Stimulated activated effector memory CD8-positive, alpha-beta T cell treated with anti-CD3 and anti-CD28 coated beads, Interleukin-12 subunit alpha, Interleukin-12 subunit beta, amount 100 ng/mL, for 72 hours (primary cell): Measurements from ENCODE around the gene WDR45B.
"Not testable (repeated sequence)": the region's sequence is repeated elsewhere in the genome, so short reads cannot be mapped to it uniquely, and the experiment has no call there.

Source experiments
- ATAC-seq: fragments of 150-1000 bp; cut with Tn5 transposase; 2 replicates; pipeline ENCODE4 v1.10.0; 2021
- DNase-seq, 2 donors: peaks; one replicate each; pipeline ENCODE4 v3.0.0; 2021 to 2022; ENCODE audit warnings: low spot score in 2 of 2
- H3K27ac Mint-ChIP-seq: one replicate; pipeline ENCODE4 v1.8.0; 2022; ENCODE audit warnings: mild to moderate bottlenecking, mixed read lengths
- H3K36me3 Mint-ChIP-seq: one replicate; pipeline ENCODE4 v1.8.0; 2022; ENCODE audit warnings: mild to moderate bottlenecking, mixed read lengths
- H3K4me1 Mint-ChIP-seq: one replicate; pipeline ENCODE4 v1.8.0; 2022; ENCODE audit warnings: mixed read lengths
- H3K4me3 Mint-ChIP-seq: one replicate; pipeline ENCODE4 v1.8.0; 2022; ENCODE audit warnings: mild to moderate bottlenecking, mixed read lengths
- H3K9me3 Mint-ChIP-seq: one replicate; pipeline ENCODE4 v1.8.0; 2022; ENCODE audit warnings: mixed read lengths

Gene WDR45B

DNA sequence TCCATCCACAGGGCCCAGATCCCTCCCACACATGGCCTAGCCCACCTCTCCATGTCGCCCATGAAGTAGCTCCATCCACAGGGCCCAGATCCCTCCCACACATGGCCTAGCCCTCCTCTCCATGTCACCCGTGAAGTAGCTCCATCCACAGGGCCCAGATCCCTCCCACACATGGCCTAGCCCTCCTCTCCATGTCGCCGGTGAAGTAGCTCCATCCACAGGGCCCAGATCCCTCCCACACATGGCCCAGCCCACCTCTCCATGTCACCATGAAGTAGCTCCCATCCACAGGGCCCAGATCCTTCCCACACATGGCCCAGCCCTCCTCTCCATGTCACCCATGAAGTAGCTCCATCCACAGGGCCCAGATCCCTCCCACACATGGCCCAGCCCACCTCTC lies 68.3 kb downstream of the WDR45B start:
- not testable (repeated sequence) for DNase-seq, H3K9me3 Mint-ChIP-seq, H3K4me3 Mint-ChIP-seq, ATAC-seq, H3K27ac Mint-ChIP-seq, H3K4me1 Mint-ChIP-seq
- peaks cover 76% of the 10 kb centered on the region for H3K36me3 Mint-ChIP-seq

- H3K36me3 Mint-ChIP-seq, result peaks cover 76% of the 10 kb centered on the region
- ATAC-seq (no peak), DNase-seq (no peak)
- H3K4me1 Mint-ChIP-seq, result no peaks in the 10 kb centered on the region
- no peak overlapping the region for H3K4me3 Mint-ChIP-seq
- H3K9me3 Mint-ChIP-seq, result no peaks in the 10 kb centered on the region
- no peak overlapping the region for H3K27ac Mint-ChIP-seq
Measured at GRCh38 chr17:82577300-82577699, 70.9 kb downstream of the WDR45B start.

GRCh38 chr17:82575581-82576221 lies 72.5 kb downstream of the WDR45B start:
- not testable (repeated sequence) for H3K4me3 Mint-ChIP-seq, H3K4me1 Mint-ChIP-seq, DNase-seq, ATAC-seq, H3K27ac Mint-ChIP-seq, H3K9me3 Mint-ChIP-seq
- H3K36me3 Mint-ChIP-seq, result peaks cover 79% of the 10 kb centered on the region

GRCh38 chr17:82574041-82574440 lies 74.2 kb downstream of the WDR45B start:
- ATAC-seq, result no peak
- Mint-ChIP-seq H3K27ac (no peak overlapping the region), H3K4me3 (no peak overlapping the region), H3K4me1 (no peaks in the 10 kb centered on the region), H3K36me3 (peaks cover 95% of the 10 kb centered on the region), H3K9me3 (no peaks in the 10 kb centered on the region)
- no peak for DNase-seq

GRCh38 chr17:82571855-82572254 lies 76.4 kb downstream of the WDR45B start:
- Mint-ChIP-seq H3K27ac (peak overlapping the region; percentile 29), H3K36me3 (peaks cover 97% of the 10 kb centered on the region), H3K9me3 (no peaks in the 10 kb centered on the region), H3K4me3 (no peak overlapping the region), H3K4me1 (no peaks in the 10 kb centered on the region)
- ATAC-seq (no peak), DNase-seq (no peak)

- ATAC-seq (no peak), DNase-seq (no peak)
- Mint-ChIP-seq H3K27ac (peak overlapping the region; percentile 43), H3K4me1 (no peaks in the 10 kb centered on the region), H3K36me3 (peaks cover 100% of the 10 kb centered on the region), H3K9me3 (no peaks in the 10 kb centered on the region), H3K4me3 (no peak overlapping the region)
Measured at GRCh38 chr17:82570277-82570676, 78.0 kb downstream of the WDR45B start.

DNA sequence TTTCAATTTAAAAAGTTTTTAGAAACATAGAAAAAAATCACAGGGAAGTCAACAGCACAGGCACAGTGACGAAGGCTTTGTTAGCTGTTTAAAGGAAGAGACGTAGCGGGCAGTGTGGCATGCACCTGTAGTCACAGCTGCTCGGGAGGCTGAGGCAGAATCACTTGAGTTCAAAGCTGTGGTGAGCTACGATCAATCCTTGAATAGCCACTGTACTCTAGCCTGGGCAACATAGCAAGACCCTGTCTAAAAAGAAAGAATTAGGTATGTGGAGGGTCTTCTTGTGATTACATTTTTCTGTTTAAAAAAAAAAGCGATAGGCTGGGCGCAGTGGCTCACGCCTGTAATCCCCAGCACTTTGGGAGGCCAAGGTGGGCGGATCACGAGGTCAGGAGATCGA lies 78.6 kb downstream of the WDR45B start:
- H3K36me3 Mint-ChIP-seq, result peaks cover 100% of the 10 kb centered on the region
- DNase-seq (no peak), ATAC-seq (no peak)
- no peak overlapping the region for H3K4me3 Mint-ChIP-seq
- H3K9me3 Mint-ChIP-seq, result no peaks in the 10 kb centered on the region
- H3K27ac Mint-ChIP-seq, result peak overlapping the region; percentile 43
- no peaks in the 10 kb centered on the region for H3K4me1 Mint-ChIP-seq

- H3K36me3 Mint-ChIP-seq, result peaks cover 100% of the 10 kb centered on the region
- no peak overlapping the region for H3K4me3 Mint-ChIP-seq
- DNase-seq, result no peak
- no peaks in the 10 kb centered on the region for H3K9me3 Mint-ChIP-seq
- no peak overlapping the region for H3K27ac Mint-ChIP-seq
- ATAC-seq, result no peak
- H3K4me1 Mint-ChIP-seq, result no peaks in the 10 kb centered on the region
Measured at GRCh38 chr17:82568997-82569393, 79.2 kb downstream of the WDR45B start.

DNA sequence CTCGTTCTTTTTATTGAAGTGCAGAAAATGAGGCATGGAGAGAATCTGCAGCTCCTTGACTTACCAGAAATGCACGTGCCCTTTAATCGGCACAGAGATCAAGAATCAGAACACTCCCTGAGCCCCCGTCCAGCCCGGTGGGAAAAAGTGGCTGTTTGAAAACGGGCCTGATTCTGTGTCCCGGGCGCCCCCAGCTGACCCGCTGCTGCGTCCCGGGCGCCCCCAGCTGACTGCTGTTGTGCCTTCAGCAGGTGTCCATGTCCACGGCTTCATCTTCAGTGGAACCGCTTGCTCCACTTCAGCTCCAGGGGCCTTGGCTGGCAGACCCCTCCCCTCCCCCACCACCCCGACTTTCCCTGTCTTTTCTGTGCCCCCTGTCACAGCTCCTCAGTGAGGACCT lies 81.0 kb downstream of the WDR45B start:
- DNase-seq (no peak), ATAC-seq (no peak)
- H3K27ac Mint-ChIP-seq, result no peak overlapping the region
- peaks cover 97% of the 10 kb centered on the region for H3K36me3 Mint-ChIP-seq
- H3K9me3 Mint-ChIP-seq, result no peaks in the 10 kb centered on the region
- H3K4me1 Mint-ChIP-seq, result peaks cover 9% of the 10 kb centered on the region
- no peak overlapping the region for H3K4me3 Mint-ChIP-seq

DNA sequence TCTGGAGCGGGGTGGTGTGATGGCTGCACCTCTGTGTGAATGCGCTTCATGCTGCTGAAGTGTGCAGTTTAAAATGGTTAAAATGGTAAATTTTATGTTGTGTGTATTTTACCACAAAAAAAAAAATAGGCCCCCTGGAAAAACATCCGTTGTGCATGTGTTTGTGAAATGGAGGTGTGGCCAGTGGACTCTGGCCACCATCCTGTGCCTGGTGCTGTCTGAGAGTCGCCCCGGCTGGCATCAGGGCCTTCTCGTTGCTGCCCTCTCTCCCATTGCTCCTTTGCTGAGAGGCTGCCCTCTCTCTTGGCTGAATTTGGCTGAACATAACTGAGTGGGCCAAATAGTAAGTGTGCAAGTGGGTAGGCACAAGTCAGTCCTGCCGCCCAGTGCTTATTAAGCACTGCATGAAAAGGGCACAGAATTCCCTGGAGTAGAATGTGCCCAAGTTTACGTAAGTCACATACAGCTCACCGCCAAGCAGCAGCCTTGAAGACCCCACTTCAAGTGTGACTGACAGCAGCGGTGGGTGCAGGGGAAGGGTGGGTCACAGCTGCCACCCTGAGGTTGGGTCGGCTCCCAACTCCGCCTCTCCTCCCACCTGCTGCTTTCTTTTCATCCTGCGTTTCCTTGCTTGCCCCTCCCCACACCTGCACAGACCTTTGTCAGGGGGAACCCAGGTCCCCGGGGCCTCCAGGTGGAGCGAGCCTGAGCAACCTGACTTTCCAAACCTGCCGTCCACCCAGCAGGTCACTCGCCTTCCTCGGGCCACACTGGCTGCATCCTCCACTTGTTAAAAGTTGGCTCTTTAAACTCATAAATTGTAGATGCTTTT lies 81.9 kb downstream of the WDR45B start:
- peaks cover 12% of the 10 kb centered on the region for H3K4me1 Mint-ChIP-seq
- ATAC-seq (no peak), DNase-seq (no peak)
- peaks cover 87% of the 10 kb centered on the region for H3K36me3 Mint-ChIP-seq
- no peak overlapping the region for H3K4me3 Mint-ChIP-seq
- H3K9me3 Mint-ChIP-seq, result no peaks in the 10 kb centered on the region
- no peak overlapping the region for H3K27ac Mint-ChIP-seq

GRCh38 chr17:82565551-82565950 lies 82.7 kb downstream of the WDR45B start:
- H3K9me3 Mint-ChIP-seq, result no peaks in the 10 kb centered on the region
- H3K4me3 Mint-ChIP-seq, result no peak overlapping the region
- ATAC-seq (no peak), DNase-seq (no peak)
- peaks cover 81% of the 10 kb centered on the region for H3K36me3 Mint-ChIP-seq
- H3K4me1 Mint-ChIP-seq, result peaks cover 20% of the 10 kb centered on the region
- no peak overlapping the region for H3K27ac Mint-ChIP-seq
